HG02623 (cell line): ENCODE measurements around the gene PHKB.
"Not testable (repeated sequence)": the region's sequence is repeated elsewhere in the genome, so short reads cannot be mapped to it uniquely, and the experiment has no call there.

Source experiments
- ATAC-seq: cut with Tn5 transposase; IDR thresholded peaks from one replicate; pipeline ENCODE4 v1.9.1; 2021; ENCODE audit warnings: moderate library complexity; ENCODE audit not compliant: unreplicated experiment

The PHKB gene

GRCh38 chr16:47664653-47665325, 203.7 kb downstream of the PHKB start:
- ATAC-seq, result no peak

DNA sequence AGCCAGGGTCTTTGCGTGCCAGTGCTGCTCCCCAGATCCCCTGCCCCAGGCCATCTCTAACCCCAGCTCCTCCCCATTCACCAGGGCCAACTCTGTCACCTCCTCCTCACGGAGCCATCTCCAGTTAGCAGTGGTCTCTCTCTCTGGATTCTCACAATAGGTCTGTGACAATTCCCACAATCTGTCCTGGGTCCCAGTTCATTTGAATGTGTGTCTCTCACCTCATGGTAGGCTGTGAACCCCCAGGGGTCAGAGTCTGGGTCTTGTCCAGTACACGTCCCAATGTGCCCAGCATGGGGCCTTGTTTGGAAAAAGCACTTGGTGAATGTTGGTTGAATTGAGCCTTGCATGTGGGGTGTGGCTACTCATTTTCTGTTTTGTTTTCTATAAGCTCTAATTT, 205.3 kb downstream of the PHKB start:
- ATAC-seq, result no peak

- no peak for ATAC-seq
Measured at GRCh38 chr16:47667956-47668355, 206.8 kb downstream of the PHKB start.

GRCh38 chr16:47672475-47672874, 211.3 kb downstream of the PHKB start:
- ATAC-seq, result no peak

DNA sequence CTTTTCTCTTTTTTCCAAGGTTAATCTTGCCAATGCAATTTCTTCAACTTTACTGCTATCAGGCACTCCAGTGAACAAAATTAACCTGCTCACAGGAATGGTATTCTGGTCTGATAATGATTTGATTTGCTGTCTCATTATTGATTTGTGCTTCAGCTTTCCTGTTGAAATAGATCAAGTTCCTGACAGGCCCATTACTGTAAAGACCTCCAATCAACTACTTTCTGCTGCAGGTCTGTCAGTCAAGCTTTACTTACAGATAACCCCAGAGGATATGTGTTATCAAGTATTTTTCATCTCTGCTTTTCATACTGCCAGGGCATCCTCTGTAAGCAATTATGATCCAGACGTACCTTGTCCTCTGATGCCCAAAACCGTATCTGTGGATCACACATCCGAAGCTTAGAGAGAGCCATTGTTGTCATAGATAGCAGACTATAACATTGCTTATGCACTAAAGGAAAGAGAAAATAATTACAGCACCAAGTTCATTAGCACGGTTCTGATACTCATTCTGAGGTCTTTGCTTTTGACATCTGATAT, 215.6 kb downstream of the PHKB start:
- no peak for ATAC-seq

GRCh38 chr16:47681571-47681970, 220.4 kb downstream of the PHKB start:
- not testable (repeated sequence) for ATAC-seq

DNA sequence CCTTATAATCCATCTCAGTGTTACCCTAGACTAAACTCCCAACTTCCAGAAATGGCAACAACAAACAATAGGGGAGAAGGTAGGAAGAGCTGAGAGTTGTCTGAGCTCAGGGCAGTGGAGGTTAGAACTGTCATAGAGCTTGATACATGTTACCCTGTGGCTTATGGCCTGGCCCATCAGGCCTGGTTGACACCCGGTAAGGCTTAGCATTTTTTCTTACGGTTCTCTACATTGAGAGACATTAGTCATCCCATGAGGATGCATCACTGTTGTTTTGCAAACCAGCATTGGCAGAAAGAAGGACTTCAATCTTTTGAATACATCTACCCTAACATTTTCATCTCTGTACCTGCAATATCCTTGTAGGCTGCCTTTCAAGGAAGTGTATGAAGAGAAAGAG, 226.6 kb downstream of the PHKB start:
- ATAC-seq, result no peak

- no peak for ATAC-seq
Measured at GRCh38 chr16:47693226-47693625, 232.1 kb downstream of the PHKB start.

GRCh38 chr16:47694543-47694942, 233.4 kb downstream of the PHKB start:
- no peak for ATAC-seq

GRCh38 chr16:47695756-47696155, 234.6 kb downstream of the PHKB start:
- ATAC-seq, result no peak

DNA sequence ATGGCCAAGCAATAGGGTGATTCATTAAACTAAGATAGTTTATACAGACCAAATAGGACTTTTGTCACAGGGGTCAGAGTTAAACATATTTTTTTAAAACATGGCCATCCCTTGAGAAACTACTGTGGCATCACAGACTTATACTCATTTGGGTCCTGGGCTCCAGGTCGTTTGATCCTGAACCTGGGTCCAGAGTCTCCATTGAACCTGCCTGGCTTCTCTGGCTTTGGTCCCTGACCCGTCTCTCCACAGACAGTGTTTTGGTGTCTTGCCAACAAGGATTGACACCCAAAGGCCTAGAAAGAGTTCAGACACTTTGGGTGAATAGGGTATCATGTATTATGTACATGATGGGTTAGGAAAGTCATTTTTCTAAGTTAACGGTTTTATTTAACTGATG, 236.7 kb downstream of the PHKB start:
- ATAC-seq, result no peak

GRCh38 chr16:47699106-47699505, 238.0 kb downstream of the PHKB start:
- no peak for ATAC-seq

DNA sequence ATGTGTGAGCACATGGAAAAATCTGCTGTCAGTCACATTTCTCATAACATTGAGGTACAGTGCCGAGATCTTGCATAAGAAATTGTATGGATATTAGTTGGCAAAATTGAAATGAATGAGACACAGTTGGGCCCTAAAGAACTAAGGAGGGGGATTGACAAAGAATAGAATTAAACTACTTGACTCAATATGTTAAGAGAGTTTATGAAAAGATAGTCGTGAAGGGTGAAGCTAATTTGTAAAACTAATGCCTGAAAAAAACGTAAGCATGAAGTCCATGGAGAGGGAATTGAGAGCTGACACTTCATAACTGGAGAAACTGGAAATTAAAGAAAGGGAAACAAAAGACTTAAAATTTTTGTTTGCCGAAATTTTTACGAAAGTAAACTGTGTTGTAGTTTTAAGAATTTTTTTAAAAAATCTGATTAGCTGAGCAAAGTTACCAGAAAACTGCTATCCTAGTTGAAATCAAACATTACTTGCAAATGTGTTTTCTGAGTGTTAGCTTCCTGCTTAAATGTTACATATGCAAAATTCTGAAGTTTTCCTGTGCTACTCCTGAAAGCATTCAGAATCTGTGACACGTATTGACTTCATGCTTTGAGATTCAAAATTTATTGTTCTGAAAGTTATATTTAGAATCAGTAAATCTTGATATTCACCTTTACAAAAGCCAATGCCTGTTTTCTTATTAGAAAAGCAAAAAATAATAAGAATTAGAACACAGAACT, 239.9 kb downstream of the PHKB start:
- ATAC-seq, result no peak

- no peak for ATAC-seq
Measured at GRCh38 chr16:47705266-47705665, 244.1 kb downstream of the PHKB start.

DNA sequence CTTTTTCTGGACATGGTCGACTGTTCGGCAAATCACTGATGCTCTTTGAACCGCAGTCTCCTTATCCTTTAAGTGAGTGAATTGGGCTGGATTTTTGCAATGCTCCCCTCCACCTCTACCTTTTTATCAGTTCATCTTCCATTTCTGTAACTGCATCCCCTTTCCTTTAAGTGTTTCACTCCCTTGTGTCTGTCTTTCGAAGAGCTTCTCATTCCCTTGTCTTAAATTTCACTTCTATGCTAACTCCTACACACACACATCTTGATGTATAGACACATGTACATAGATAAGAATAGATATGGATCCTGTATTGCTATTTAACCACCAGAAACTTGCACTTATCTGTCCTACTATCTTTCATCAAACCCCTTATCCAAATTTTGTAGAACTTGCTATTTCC, 250.7 kb downstream of the PHKB start:
- ATAC-seq, result no peak

DNA sequence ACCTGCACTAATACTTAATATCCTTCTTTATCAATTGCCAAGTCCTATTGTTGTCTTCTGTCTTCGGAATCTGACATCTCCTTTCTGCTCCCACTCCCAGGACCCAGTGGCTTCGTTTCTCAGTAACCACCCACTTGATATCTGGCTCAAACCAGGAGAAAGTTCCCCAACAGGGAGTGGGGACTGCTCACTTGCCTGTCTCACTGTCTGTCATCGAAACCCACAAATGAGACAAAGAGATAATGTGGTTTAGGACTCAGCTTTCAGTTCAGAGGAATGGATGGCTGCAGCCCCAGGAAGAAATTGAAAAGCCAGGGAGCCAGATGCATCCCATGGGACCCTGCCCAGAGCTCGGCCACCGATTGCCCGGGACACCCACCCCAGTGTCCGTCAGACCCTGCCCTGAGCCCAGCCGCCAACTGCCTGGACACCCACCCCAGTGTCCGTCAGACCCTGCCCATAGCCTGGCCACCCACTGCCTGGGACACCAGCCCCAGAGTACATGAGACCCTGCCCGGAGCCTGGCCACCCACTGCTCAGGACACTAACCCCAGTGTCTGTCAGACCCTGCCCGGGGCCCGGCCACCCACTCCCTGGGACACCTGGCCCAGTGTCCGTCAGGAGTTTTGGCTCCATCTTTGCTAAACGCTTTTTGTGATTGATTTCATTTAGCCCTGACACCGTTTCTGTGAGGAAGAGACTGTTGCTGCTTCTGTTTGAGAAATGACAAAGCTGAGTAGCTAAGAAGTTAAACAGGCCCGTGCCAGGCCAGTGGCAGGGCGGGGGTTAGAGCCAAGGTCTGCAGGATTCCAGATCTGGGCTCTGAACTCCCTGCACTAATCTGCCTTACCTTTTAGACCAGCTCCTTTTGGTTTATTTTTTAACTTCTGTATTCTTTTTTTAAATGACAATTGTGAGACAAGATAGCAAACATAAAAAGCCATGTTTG, 251.4 kb downstream of the PHKB start:
- no peak for ATAC-seq

- ATAC-seq, result no peak
Measured at GRCh38 chr16:47713225-47713595, 252.1 kb downstream of the PHKB start.

- no peak for ATAC-seq
Measured at GRCh38 chr16:47715442-47716083, 254.4 kb downstream of the PHKB start.

DNA sequence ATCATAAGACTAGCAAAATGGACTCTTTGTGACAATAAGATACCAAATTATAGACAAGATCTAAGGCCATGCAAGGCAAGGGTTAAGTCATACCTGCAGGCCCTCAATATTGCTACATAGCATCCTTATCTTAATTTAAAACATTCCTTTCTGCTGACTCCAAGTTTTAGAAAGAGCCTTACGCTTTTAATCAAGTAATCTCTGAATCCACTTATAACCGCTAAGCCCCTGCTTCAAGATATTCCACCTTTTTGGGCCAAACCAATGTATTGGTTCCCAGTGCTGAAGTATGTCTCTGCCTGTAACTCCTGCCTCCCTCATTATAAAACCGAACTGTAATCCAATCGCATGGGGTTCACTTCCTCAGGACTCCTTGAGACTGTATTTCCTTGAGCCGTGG, 255.4 kb downstream of the PHKB start:
- ATAC-seq, result no peak

- no peak for ATAC-seq
Measured at GRCh38 chr16:47719713-47720112, 258.6 kb downstream of the PHKB start.
